GM23338 (cell line): Measurements from ENCODE around the gene EVC. TPM values are rescaled to one million over a fixed set of nuclear protein-coding genes. Genes with fewer than 3 reads are reported as not detected.
"Not testable (repeated sequence)": the region's sequence is repeated elsewhere in the genome, so short reads cannot be mapped to it uniquely, and the experiment has no call there.

ENCODE experiments used
- ATAC-seq: fragments of 200-7000 bp; cut with Tn5 transposase; 3 replicates; pipeline ENCODE4 v1.9.1; 2020
- DNase-seq: peaks from one replicate; pipeline ENCODE4 v3.0.0-alpha.2; 2015; ENCODE audit warnings: low spot score
- H2AFZ ChIP-seq: fragments of 200-600 bp; sonication (generic); 2 replicates; pipeline ENCODE4 v1.8.0; 2016; ENCODE audit warnings: antibody characterized with exemption, mild to moderate bottlenecking, moderate library complexity
- H3F3A ChIP-seq: fragments of 200-600 bp; sonication (generic); replicated peaks from 2 replicates; pipeline ENCODE4 v1.8.0; 2017; ENCODE audit warnings: antibody characterized with exemption, mixed run types, low read depth
- H3K27ac ChIP-seq: fragments of 200-600 bp; sonication (generic); 2 replicates; pipeline ENCODE4 v1.6.1; 2016; ENCODE audit warnings: low read depth
- H3K27me3 ChIP-seq: fragments of 200-600 bp; sonication (generic); 2 replicates; pipeline ENCODE4 v1.8.0; 2016; ENCODE audit warnings: mild to moderate bottlenecking, mixed run types, moderate library complexity; ENCODE audit not compliant: insufficient read depth
- H3K36me3 ChIP-seq: fragments of 200-600 bp; sonication (generic); 2 replicates; pipeline ENCODE4 v1.8.0; 2016; ENCODE audit warnings: mild to moderate bottlenecking; ENCODE audit not compliant: insufficient read depth
- H3K4me1 ChIP-seq: fragments of 200-600 bp; sonication (generic); 2 replicates; pipeline ENCODE4 v1.8.0; 2016; ENCODE audit warnings: mild to moderate bottlenecking, moderate library complexity; ENCODE audit not compliant: insufficient read depth
- H3K4me2 ChIP-seq: fragments of 200-600 bp; sonication (generic); 2 replicates; pipeline ENCODE4 v1.7.1; 2017; ENCODE audit warnings: mixed run types
- H3K4me3 ChIP-seq: fragments of 200-600 bp; sonication (generic); 2 replicates; pipeline ENCODE4 v1.6.1; 2016; ENCODE audit warnings: mixed run types
- H3K79me2 ChIP-seq: fragments of 200-600 bp; sonication (generic); replicated peaks from 2 replicates; pipeline ENCODE4 v1.8.0; 2017; ENCODE audit warnings: mild to moderate bottlenecking; ENCODE audit not compliant: insufficient read depth
- H3K9me2 ChIP-seq: fragments of 200-600 bp; sonication (generic); 2 replicates; pipeline ENCODE4 v1.8.0; 2017; ENCODE audit not compliant: insufficient read depth
- H4K20me1 ChIP-seq: fragments of 200-600 bp; sonication (generic); replicated peaks from 2 replicates; pipeline ENCODE4 v1.8.0; 2017; ENCODE audit warnings: mild to moderate bottlenecking; ENCODE audit not compliant: insufficient read depth
- H3K27ac Mint-ChIP-seq: 2 replicates; pipeline ENCODE4 v1.8.0; 2020; ENCODE audit warnings: inconsistent platforms, mild to moderate bottlenecking, moderate library complexity, mixed read lengths
- H3K27me3 Mint-ChIP-seq: 3 replicates; pipeline ENCODE4 v1.8.0; 2022; ENCODE audit warnings: low read depth, mild to moderate bottlenecking, moderate library complexity, mixed read lengths, inconsistent platforms; ENCODE audit not compliant: insufficient read depth, poor library complexity
- H3K36me3 Mint-ChIP-seq: 3 replicates; pipeline ENCODE4 v1.8.0; 2021; ENCODE audit warnings: low read depth, mild to moderate bottlenecking, inconsistent platforms, moderate library complexity, mixed read lengths
- H3K4me1 Mint-ChIP-seq: 3 replicates; pipeline ENCODE4 v1.8.0; 2020; ENCODE audit warnings: mild to moderate bottlenecking, inconsistent platforms, mixed read lengths
- H3K4me3 Mint-ChIP-seq: 3 replicates; pipeline ENCODE4 v1.8.0; 2021; ENCODE audit warnings: moderate library complexity, mild to moderate bottlenecking, inconsistent platforms, mixed read lengths
- H3K9me3 Mint-ChIP-seq: 3 replicates; pipeline ENCODE4 v1.8.0; 2020; ENCODE audit warnings: moderate library complexity, mild to moderate bottlenecking, inconsistent platforms, mixed read lengths
- EZH2 ChIP-seq: fragments of 200-600 bp; sonication (generic); IDR thresholded peaks from one replicate; pipeline ENCODE4 v1.8.0; 2017; ENCODE audit warnings: antibody characterized with exemption, mild to moderate bottlenecking, low read depth; ENCODE audit not compliant: unreplicated experiment
- EZH2phosphoT487 ChIP-seq: fragments of 200-600 bp; sonication (generic); IDR thresholded peaks from one replicate; pipeline ENCODE4 v1.8.1; 2018; ENCODE audit warnings: antibody characterized with exemption; ENCODE audit not compliant: unreplicated experiment
- ZNF462 ChIP-seq: fragments of 250-450 bp; sonication (Bioruptor Pico); IDR thresholded peaks from 2 replicates; pipeline ENCODE4 v1.5.0; 2020; ENCODE audit warnings: mild to moderate bottlenecking, moderate library complexity
- polyA plus RNA-seq: library from polyadenylated mRNA; unstranded; fragments of >200 nt; fragmentation: Nextera tagmentation; extraction: Ambion mirVana; gene quantifications from 2 replicates; pipeline ENCODE4 v1.2.1, GENCODE V29; 2016
- total RNA-seq: library from RNA; depleted of rRNA; stranded (reverse); fragments of >200 nt; shearing (Covaris generic); gene quantifications from 2 replicates; pipeline ENCODE4 v1.2.3, GENCODE V29; 2014

The EVC gene
- total and polyA plus RNA-seq, 2 experiments from 2014 or later, result 1.7 to 12.8 TPM

- no peak for TF ChIP-seq ZNF462
- no peak for TF ChIP-seq EZH2phosphoT487
- TF ChIP-seq EZH2, result no peak
Measured at GRCh38 chr4:5810770-5811430, 99.9 kb downstream of the EVC start (continued).

- H3F3A ChIP-seq, H3K9me3 Mint-ChIP-seq, H2AFZ ChIP-seq, H3K27ac ChIP-seq, H3K79me2 ChIP-seq, H3K4me2 ChIP-seq, H3K27ac Mint-ChIP-seq, H3K27me3 ChIP-seq, H3K4me3 Mint-ChIP-seq, H3K4me3 ChIP-seq, H3K4me1 ChIP-seq, H3K36me3 ChIP-seq, ATAC-seq, DNase-seq, H3K4me1 Mint-ChIP-seq, H3K9me2 ChIP-seq, H4K20me1 ChIP-seq: not testable (repeated sequence)
- Mint-ChIP-seq H3K36me3 (peaks cover 46% of the 10 kb centered on the region), H3K27me3 (peaks cover 13% of the 10 kb centered on the region)
Measured at GRCh38 chr4:5812057-5812456, 101.1 kb downstream of the EVC start.
